ENCODE results near the gene CRY1.
"Not testable (repeated sequence)": the region's sequence is repeated elsewhere in the genome, so short reads cannot be mapped to it uniquely, and the experiment has no call there.

CRY1 gene

GRCh38 chr12:107064243-107064642 lies 29.1 kb downstream of the CRY1 start:
- FAIRE-seq, result no peak

GRCh38 chr12:107058190-107058589 lies 35.2 kb downstream of the CRY1 start:
- no peak for FAIRE-seq

GRCh38 chr12:107057071-107057834 lies 36.1 kb downstream of the CRY1 start:
- no peak for FAIRE-seq

- no peak for FAIRE-seq
These were observed 39.6 kb downstream of the CRY1 start for GRCh38 chr12:107053709-107054108.

- FAIRE-seq, result no peak
These were observed 48.2 kb downstream of the CRY1 start for GRCh38 chr12:107045186-107045585.

GRCh38 chr12:107042801-107043200 lies 50.5 kb downstream of the CRY1 start:
- FAIRE-seq, result no peak

GRCh38 chr12:107035733-107036132 lies 57.6 kb downstream of the CRY1 start:
- FAIRE-seq, result no peak

GRCh38 chr12:107033758-107034739 lies 59.3 kb downstream of the CRY1 start:
- no peak for FAIRE-seq

GRCh38 chr12:107032266-107032665 lies 61.1 kb downstream of the CRY1 start:
- no peak for FAIRE-seq

GRCh38 chr12:107031061-107031460 lies 62.3 kb downstream of the CRY1 start:
- no peak for FAIRE-seq

GRCh38 chr12:107029081-107029480 lies 64.3 kb downstream of the CRY1 start:
- FAIRE-seq, result no peak

- FAIRE-seq, result peak; percentile 91
These were observed 65.7 kb downstream of the CRY1 start for GRCh38 chr12:107027636-107028053.

- FAIRE-seq, result peak; percentile 55
These were observed 66.3 kb downstream of the CRY1 start for GRCh38 chr12:107026806-107027635.

- FAIRE-seq, result not testable (repeated sequence)
These were observed 67.0 kb downstream of the CRY1 start for GRCh38 chr12:107026356-107026755.

- FAIRE-seq, result no peak
These were observed 67.7 kb downstream of the CRY1 start for GRCh38 chr12:107025671-107026070.

- FAIRE-seq, result no peak
These were observed 73.8 kb downstream of the CRY1 start for GRCh38 chr12:107019546-107019945.

- no peak for FAIRE-seq
These were observed 76.3 kb downstream of the CRY1 start for GRCh38 chr12:107017042-107017441.

GRCh38 chr12:107014055-107014454 lies 79.3 kb downstream of the CRY1 start:
- FAIRE-seq, result no peak

GRCh38 chr12:107012736-107013425 lies 80.5 kb downstream of the CRY1 start:
- FAIRE-seq, result no peak

- no peak for FAIRE-seq
These were observed 81.8 kb downstream of the CRY1 start for GRCh38 chr12:107011519-107011918.

GRCh38 chr12:107007411-107007810 lies 85.9 kb downstream of the CRY1 start:
- no peak for FAIRE-seq

GRCh38 chr12:107002665-107003064 lies 90.7 kb downstream of the CRY1 start:
- FAIRE-seq, result not testable (repeated sequence)
